OCI-LY7 (cell line): ENCODE measurements around the gene C10orf71. TPM values are rescaled to one million over a fixed set of nuclear protein-coding genes. Genes with fewer than 3 reads are reported as not detected.

ENCODE experiments used
- BruUV-seq: library from RNA; stranded (reverse); fragments of 400-500 nt; replicated peaks from 2 replicates; lab custom pipeline; 2021; lab: Mats Ljungman, UMichigan
- CTCF ChIA-PET: fragments of 300-600 bp; sonication (Branson Sonifier 250); formaldehyde crosslinking; loops from one replicate; lab custom pipeline; 2022; ENCODE audit warnings: antibody characterized with exemption; ENCODE audit not compliant: unreplicated experiment; lab: Charles Lee
- POLR2A ChIA-PET: fragments of 300-600 bp; sonication (Branson Sonifier 250); formaldehyde crosslinking; loops from one replicate; lab custom pipeline; 2022; ENCODE audit warnings: antibody characterized with exemption; lab: Charles Lee
- DNase-seq: peaks from one replicate; pipeline ENCODE4 v3.0.0-alpha.2; 2015; ENCODE audit warnings: low spot score
- H2AFZ ChIP-seq: fragments of 200-600 bp; sonication (generic), shearing (Covaris generic); 2 replicates; pipeline ENCODE4 v1.6.1; 2014; ENCODE audit warnings: mild to moderate bottlenecking, antibody characterized with exemption, low read length, moderate library complexity
- H3K27ac ChIP-seq: fragments of 200-600 bp; sonication (generic); 2 replicates; pipeline ENCODE4 v1.5.1; 2014; ENCODE audit warnings: mixed run types, low read depth, mild to moderate bottlenecking, moderate library complexity, low read length, inconsistent platforms; ENCODE audit not compliant: poor library complexity, severe bottlenecking
- H3K36me3 ChIP-seq: fragments of 200-600 bp; sonication (generic); 2 replicates; pipeline ENCODE4 v1.6.1; 2014; ENCODE audit warnings: mild to moderate bottlenecking, antibody characterized with exemption, low read length, moderate library complexity, mixed read lengths; ENCODE audit not compliant: insufficient read depth
- H3K4me1 ChIP-seq: fragments of 200-600 bp; sonication (generic); 2 replicates; pipeline ENCODE4 v1.5.1; 2014; ENCODE audit warnings: mild to moderate bottlenecking, low read length; ENCODE audit not compliant: insufficient read depth, poor library complexity, severe bottlenecking
- H3K4me2 ChIP-seq: fragments of 200-600 bp; sonication (generic); 2 replicates; pipeline ENCODE4 v1.6.1; 2014; ENCODE audit warnings: mild to moderate bottlenecking, low read length
- H3K4me3 ChIP-seq: fragments of 200-600 bp; sonication (generic); 2 replicates; pipeline ENCODE4 v1.5.1; 2014; ENCODE audit warnings: mild to moderate bottlenecking, low read depth, low read length; ENCODE audit not compliant: poor library complexity, severe bottlenecking
- H3K79me2 ChIP-seq: fragments of 200-600 bp; sonication (generic); 2 replicates; pipeline ENCODE4 v1.6.1; 2016; ENCODE audit warnings: low read depth, mild to moderate bottlenecking, low read length, moderate library complexity, mixed read lengths; ENCODE audit not compliant: insufficient read depth
- H3K9me2 ChIP-seq: fragments of 200-600 bp; sonication (generic); 2 replicates; pipeline ENCODE4 v1.6.1; 2016; ENCODE audit warnings: mild to moderate bottlenecking, low read length, mixed read lengths; ENCODE audit not compliant: insufficient read depth
- H3K9me3 ChIP-seq: fragments of 200-600 bp; sonication (generic); 2 replicates; pipeline ENCODE4 v1.6.1; 2014; ENCODE audit warnings: mild to moderate bottlenecking, mixed run types, low read length, mixed read lengths
- H4K20me1 ChIP-seq: fragments of 200-600 bp; sonication (generic); 2 replicates; pipeline ENCODE4 v1.6.1; 2014; ENCODE audit warnings: mild to moderate bottlenecking, antibody characterized with exemption, low read length, moderate library complexity, mixed read lengths; ENCODE audit not compliant: insufficient read depth
- EZH2phosphoT487 ChIP-seq: fragments of 200-600 bp; sonication (generic); IDR thresholded peaks from 2 replicates; pipeline ENCODE4 v1.6.1; 2018; ENCODE audit warnings: low read depth, borderline replicate concordance, mild to moderate bottlenecking, mixed run types, antibody characterized with exemption, low read length, moderate library complexity, mixed read lengths
- intact Hi-C: fragments of 100-400 bp; cut with micrococcal nuclease; formaldehyde crosslinking; loops from one replicate; pipeline ENCODE4 v1.10.0; 2022; ENCODE audit not compliant: unreplicated experiment
- total RNA-seq, 2 experiments: library from RNA; depleted of rRNA in 1 of 2; stranded (reverse); fragments of >200 nt in 1 of 2; shearing (Covaris generic) in 1 of 2; gene quantifications; 2 replicates each; pipeline ENCODE4 v1.2.3, GENCODE V29; 2014 to 2022
- TF ChIP-seq, protein P1 (sequence below): fragments of 200-600 bp; sonication (generic); conservative IDR thresholded peaks from 2 replicates; pipeline ENCODE4 v1.5.1; 2014; ENCODE audit warnings: mild to moderate bottlenecking, antibody characterized with exemption, low read length, moderate library complexity, mixed read lengths

C10orf71 gene
- total RNA-seq, 2 experiments from 2014 or later: 0.06 to 0.08 TPM

DNA sequence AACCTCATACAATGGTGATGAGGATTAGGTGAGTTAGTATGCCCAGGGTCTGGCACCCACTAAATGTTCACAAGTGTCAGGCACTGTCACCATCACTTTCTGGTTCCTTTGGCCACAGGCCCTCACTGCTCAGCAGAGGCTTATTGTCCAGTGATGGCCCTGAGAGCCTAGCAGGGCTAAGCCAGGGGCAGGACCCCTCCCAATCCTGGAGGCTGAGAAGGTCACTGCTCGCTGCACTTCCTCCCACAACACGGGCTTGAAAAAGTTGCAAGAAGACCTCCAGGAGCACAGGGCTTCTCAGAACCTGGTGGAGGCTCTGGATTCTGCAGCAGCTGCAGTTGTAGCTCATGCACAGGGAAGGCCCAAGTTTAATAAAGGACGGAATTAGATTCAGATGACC, 48.9 kb downstream of the C10orf71 start:
- TF ChIP-seq, protein P1, sequence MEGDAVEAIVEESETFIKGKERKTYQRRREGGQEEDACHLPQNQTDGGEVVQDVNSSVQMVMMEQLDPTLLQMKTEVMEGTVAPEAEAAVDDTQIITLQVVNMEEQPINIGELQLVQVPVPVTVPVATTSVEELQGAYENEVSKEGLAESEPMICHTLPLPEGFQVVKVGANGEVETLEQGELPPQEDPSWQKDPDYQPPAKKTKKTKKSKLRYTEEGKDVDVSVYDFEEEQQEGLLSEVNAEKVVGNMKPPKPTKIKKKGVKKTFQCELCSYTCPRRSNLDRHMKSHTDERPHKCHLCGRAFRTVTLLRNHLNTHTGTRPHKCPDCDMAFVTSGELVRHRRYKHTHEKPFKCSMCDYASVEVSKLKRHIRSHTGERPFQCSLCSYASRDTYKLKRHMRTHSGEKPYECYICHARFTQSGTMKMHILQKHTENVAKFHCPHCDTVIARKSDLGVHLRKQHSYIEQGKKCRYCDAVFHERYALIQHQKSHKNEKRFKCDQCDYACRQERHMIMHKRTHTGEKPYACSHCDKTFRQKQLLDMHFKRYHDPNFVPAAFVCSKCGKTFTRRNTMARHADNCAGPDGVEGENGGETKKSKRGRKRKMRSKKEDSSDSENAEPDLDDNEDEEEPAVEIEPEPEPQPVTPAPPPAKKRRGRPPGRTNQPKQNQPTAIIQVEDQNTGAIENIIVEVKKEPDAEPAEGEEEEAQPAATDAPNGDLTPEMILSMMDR: no peak
- TF ChIP-seq EZH2phosphoT487: no peak
- Histone ChIP-seq H3K79me2 (no peaks in the 10 kb centered on the region), H3K9me3 (no peaks in the 10 kb centered on the region), H3K4me3 (no peak overlapping the region), H3K9me2 (no peaks in the 10 kb centered on the region), H3K4me2 (no peak overlapping the region), H3K27ac (no peak overlapping the region), H3K4me1 (no peaks in the 10 kb centered on the region), H4K20me1 (no peaks in the 10 kb centered on the region), H2AFZ (no peak overlapping the region), H3K36me3 (no peaks in the 10 kb centered on the region)
- intact Hi-C loops: no loop called here
- POLR2A ChIA-PET: no interaction called here
- no peak for DNase-seq
- CTCF ChIA-PET: no interaction called here
- BruUV-seq: no TSS peak

DNA sequence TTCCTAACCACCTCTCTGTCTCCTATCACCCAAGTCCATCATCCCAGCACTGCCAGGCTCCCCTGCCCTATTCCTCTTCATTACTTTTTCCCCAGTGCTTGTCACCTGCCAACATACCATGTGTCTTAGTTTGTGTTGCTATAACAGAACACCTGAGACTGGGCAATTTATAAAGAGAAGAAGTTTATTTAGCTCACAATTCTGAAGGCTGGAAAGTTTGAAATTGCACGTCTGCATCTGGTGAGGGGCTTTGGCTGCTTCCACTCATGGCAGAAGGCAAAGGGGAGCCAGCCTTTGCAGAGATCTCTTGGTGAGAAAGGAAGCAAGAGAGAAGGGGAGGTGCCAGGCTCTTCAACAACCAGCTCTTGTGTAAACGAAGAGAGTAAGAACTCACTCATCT, 49.6 kb downstream of the C10orf71 start:
- Histone ChIP-seq H3K4me3 (no peak overlapping the region), H3K36me3 (no peaks in the 10 kb centered on the region), H3K4me2 (no peak overlapping the region), H3K79me2 (no peaks in the 10 kb centered on the region), H3K27ac (no peak overlapping the region), H3K9me2 (no peaks in the 10 kb centered on the region), H4K20me1 (no peaks in the 10 kb centered on the region), H2AFZ (no peak overlapping the region), H3K4me1 (no peaks in the 10 kb centered on the region), H3K9me3 (no peaks in the 10 kb centered on the region)
- intact Hi-C loops: no loop called here
- no TSS peak for BruUV-seq
- CTCF ChIA-PET: no interaction called here
- TF ChIP-seq EZH2phosphoT487: no peak
- TF ChIP-seq, protein P1: no peak
- DNase-seq: no peak
- POLR2A ChIA-PET: interaction anchor here (0.5 kb wide), 1 partner anchor 476 kb away, joined by 3 read pairs; no protein-coding TSS in a partner anchor

DNA sequence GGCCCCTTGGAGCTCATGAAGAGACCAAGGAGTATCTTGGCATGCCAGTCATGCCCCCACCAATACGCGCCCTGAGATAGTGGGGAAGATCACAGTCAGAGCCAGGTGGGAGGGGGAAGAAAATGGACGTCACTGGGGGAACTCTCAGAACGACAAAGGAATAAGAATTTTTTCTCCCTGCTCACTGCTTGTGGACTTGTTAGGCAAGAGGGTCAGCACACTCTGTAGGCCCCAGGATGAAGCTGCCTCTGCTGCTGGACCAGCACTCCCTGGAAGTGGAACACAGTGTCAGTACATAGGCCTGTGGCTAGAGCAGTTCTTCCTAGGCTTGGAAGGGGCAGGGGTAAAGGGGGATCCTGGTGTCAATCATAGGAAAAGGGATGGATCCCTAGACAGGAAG, 50.4 kb downstream of the C10orf71 start:
- intact Hi-C loops: no loop called here
- Histone ChIP-seq H3K4me1 (no peaks in the 10 kb centered on the region), H3K79me2 (no peaks in the 10 kb centered on the region), H3K27ac (no peak overlapping the region), H3K9me3 (no peaks in the 10 kb centered on the region), H3K36me3 (no peaks in the 10 kb centered on the region), H2AFZ (no peak overlapping the region), H3K9me2 (no peaks in the 10 kb centered on the region), H3K4me3 (no peak overlapping the region), H3K4me2 (no peak overlapping the region), H4K20me1 (no peaks in the 10 kb centered on the region)
- CTCF ChIA-PET: no interaction called here
- BruUV-seq: no TSS peak
- no peak for TF ChIP-seq EZH2phosphoT487
- TF ChIP-seq, protein P1: no peak
- POLR2A ChIA-PET: no interaction called here
- DNase-seq: no peak
